Esophagus (tissue), 2 donors: ENCODE measurements around the gene COPG2. TPM values are rescaled to one million over a fixed set of nuclear protein-coding genes. Genes with fewer than 3 reads are reported as not detected.

ENCODE experiments used
- H3K27ac ChIP-seq, 2 donors: one replicate each; pipeline ENCODE4 v1.5.1; 2013; ENCODE audit warnings: low read depth in 2 of 2, mild to moderate bottlenecking in 2 of 2, inconsistent platforms in 1 of 2, low read length in 1 of 2, moderate library complexity in 1 of 2
- H3K27me3 ChIP-seq, 2 donors: one replicate each; pipeline ENCODE4 v1.6.1; 2013; ENCODE audit warnings: low read length in 2 of 2, control low read depth in 1 of 2, mild to moderate bottlenecking in 1 of 2; ENCODE audit not compliant: insufficient read depth in 2 of 2, control insufficient read depth in 1 of 2
- H3K36me3 ChIP-seq, 2 donors: one replicate each; pipeline ENCODE4 v1.6.1; 2013; ENCODE audit warnings: low read length in 1 of 2; ENCODE audit not compliant: control insufficient read depth in 2 of 2, insufficient read depth in 2 of 2
- H3K4me1 ChIP-seq, 2 donors: one replicate each; pipeline ENCODE4 v1.6.1; 2013; ENCODE audit warnings: low read length in 1 of 2; ENCODE audit not compliant: control insufficient read depth in 2 of 2, insufficient read depth in 2 of 2
- H3K4me3 ChIP-seq, 2 donors: one replicate each; pipeline ENCODE4 v1.5.1; 2013; ENCODE audit warnings: low read length in 2 of 2, mild to moderate bottlenecking in 2 of 2, low read depth in 1 of 2, moderate library complexity in 1 of 2
- H3K9me3 ChIP-seq, 2 donors: one replicate each; pipeline ENCODE4 v1.6.1; 2013; ENCODE audit warnings: mild to moderate bottlenecking in 2 of 2, low read depth in 1 of 2, low read length in 1 of 2, moderate library complexity in 1 of 2; ENCODE audit not compliant: control insufficient read depth in 2 of 2, insufficient read depth in 1 of 2
- WGBS, 2 donors: extraction: QIAGEN DNeasy Blood & Tissue Kit; methylation state at CpG; one replicate each; pipeline ENCODE4 v1.1.7; 2013; 5-methylcytosine and 5-hydroxymethylcytosine counted together
- polyA plus RNA-seq, 2 donors: library from polyadenylated mRNA; stranded (reverse); fragments of 200-250 nt; gene quantifications; one replicate each; pipeline ENCODE4 v1.2.3, GENCODE V29; 2013
- donor health status: healthy with polysubstance abuse.
- donor health status: Bipolar disorder and iron deficiency.

Gene COPG2
- polyA plus RNA-seq, 2 donors = 6.6 to 14.2 TPM

GRCh38 chr7:130654850-130655249, 13.7 kb downstream of the COPG2 start:
- Histone ChIP-seq H3K4me1 (no peaks in the 10 kb centered on the region), H3K36me3 (peaks cover 0 to 4% of the 10 kb centered on the region in 2 donors), H3K4me3 (no peak overlapping the region), H3K9me3 (no peaks in the 10 kb centered on the region), H3K27me3 (no peaks in the 10 kb centered on the region), H3K27ac (no peak overlapping the region)
- 81 to 91% methylated on average over 1 of the region's 1 CpG for WGBS, 2 donors

GRCh38 chr7:130650611-130651120, 17.9 kb downstream of the COPG2 start:
- Histone ChIP-seq H3K4me3 (no peak overlapping the region), H3K9me3 (no peaks in the 10 kb centered on the region), H3K36me3 (peaks cover 0 to 4% of the 10 kb centered on the region in 2 donors), H3K27ac (no peak overlapping the region), H3K4me1 (no peaks in the 10 kb centered on the region), H3K27me3 (no peaks in the 10 kb centered on the region)
- 87 to 91% methylated on average over 1 of the region's 1 CpG for WGBS, 2 donors

GRCh38 chr7:130649004-130649790, 19.4 kb downstream of the COPG2 start:
- Histone ChIP-seq H3K4me1 (no peaks in the 10 kb centered on the region), H3K27ac (no peak overlapping the region), H3K36me3 (peaks cover 0 to 4% of the 10 kb centered on the region in 2 donors), H3K9me3 (peaks cover 0 to 2% of the 10 kb centered on the region in 2 donors), H3K27me3 (no peaks in the 10 kb centered on the region), H3K4me3 (no peak overlapping the region)
- WGBS, 2 donors = 82 to 88% methylated on average over 4 of the region's 4 CpGs

- H3K27ac ChIP-seq = no peak overlapping the region
- peaks cover 0 to 2% of the 10 kb centered on the region in 2 donors for H3K9me3 ChIP-seq
- WGBS, 2 donors = 92% methylated on average over 5 of the region's 5 CpGs
- H3K36me3 ChIP-seq = peaks cover 0 to 4% of the 10 kb centered on the region in 2 donors
- H3K4me1 ChIP-seq = no peaks in the 10 kb centered on the region
- H3K27me3 ChIP-seq = no peaks in the 10 kb centered on the region
- H3K4me3 ChIP-seq = no peak overlapping the region
Measured at GRCh38 chr7:130648580-130648979, 20.0 kb downstream of the COPG2 start.

GRCh38 chr7:130642383-130642782, 26.2 kb downstream of the COPG2 start:
- Histone ChIP-seq H3K4me3 (no peak overlapping the region), H3K9me3 (peaks cover 0 to 2% of the 10 kb centered on the region in 2 donors), H3K27me3 (no peaks in the 10 kb centered on the region), H3K27ac (no peak overlapping the region), H3K4me1 (no peaks in the 10 kb centered on the region), H3K36me3 (peaks cover 0 to 5% of the 10 kb centered on the region in 2 donors)
- WGBS, 2 donors = 94 to 96% methylated on average over 4 of the region's 4 CpGs

- no peaks in the 10 kb centered on the region for H3K27me3 ChIP-seq
- H3K9me3 ChIP-seq = peaks cover 0 to 2% of the 10 kb centered on the region in 2 donors
- H3K4me1 ChIP-seq = no peaks in the 10 kb centered on the region
- 85 to 86% methylated on average over 3 of the region's 3 CpGs for WGBS, 2 donors
- H3K4me3 ChIP-seq = no peak overlapping the region
- no peak overlapping the region for H3K27ac ChIP-seq
- H3K36me3 ChIP-seq = peaks cover 0 to 5% of the 10 kb centered on the region in 2 donors
Measured at GRCh38 chr7:130641497-130641896, 27.1 kb downstream of the COPG2 start.

GRCh38 chr7:130641040-130641439, 27.5 kb downstream of the COPG2 start:
- no peak overlapping the region for H3K27ac ChIP-seq
- 80 to 95% methylated on average over 1 of the region's 1 CpG for WGBS, 2 donors
- peaks cover 0 to 2% of the 10 kb centered on the region in 2 donors for H3K9me3 ChIP-seq
- no peaks in the 10 kb centered on the region for H3K27me3 ChIP-seq
- H3K36me3 ChIP-seq = peaks cover 0 to 5% of the 10 kb centered on the region in 2 donors
- no peaks in the 10 kb centered on the region for H3K4me1 ChIP-seq
- H3K4me3 ChIP-seq = no peak overlapping the region

- Histone ChIP-seq H3K4me1 (no peaks in the 10 kb centered on the region), H3K27me3 (no peaks in the 10 kb centered on the region), H3K27ac (no peak overlapping the region), H3K4me3 (no peak overlapping the region), H3K36me3 (peaks cover 0 to 5% of the 10 kb centered on the region in 2 donors), H3K9me3 (no peaks in the 10 kb centered on the region)
- WGBS, 2 donors = 94 to 99% methylated on average over 1 of the region's 1 CpG
Measured at GRCh38 chr7:130639388-130639787, 29.2 kb downstream of the COPG2 start.

GRCh38 chr7:130632111-130632510, 36.4 kb downstream of the COPG2 start:
- H3K27me3 ChIP-seq = no peaks in the 10 kb centered on the region
- no peak overlapping the region for H3K27ac ChIP-seq
- H3K36me3 ChIP-seq = no peaks in the 10 kb centered on the region
- no peak overlapping the region for H3K4me3 ChIP-seq
- H3K4me1 ChIP-seq = no peaks in the 10 kb centered on the region
- H3K9me3 ChIP-seq = peaks cover 0 to 3% of the 10 kb centered on the region in 2 donors

- WGBS, 2 donors = 100% methylated on average over 1 of the region's 1 CpG
- no peak overlapping the region for H3K27ac ChIP-seq
- no peaks in the 10 kb centered on the region for H3K36me3 ChIP-seq
- no peak overlapping the region for H3K4me3 ChIP-seq
- H3K4me1 ChIP-seq = no peaks in the 10 kb centered on the region
- H3K9me3 ChIP-seq = peaks cover 0 to 3% of the 10 kb centered on the region in 2 donors
- no peaks in the 10 kb centered on the region for H3K27me3 ChIP-seq
Measured at GRCh38 chr7:130628901-130629300, 39.6 kb downstream of the COPG2 start.
